K562 (cell line): ENCODE results near the gene VPS4A. TPM values are rescaled to one million over a fixed set of nuclear protein-coding genes. Genes with fewer than 3 reads are reported as not detected.
A peak's percentile ranks its signal among the peaks of the same experiment; 100 is the strongest.

ENCODE experiments used
- CHD2 ChIP-seq: IDR thresholded peaks from 2 replicates; pipeline ENCODE4 v1.6.1; 2011; ENCODE audit warnings: low read depth, low read length
- CLOCK ChIP-seq: fragments of 250-450 bp; sonication (Bioruptor Pico); IDR thresholded peaks from 2 replicates; pipeline ENCODE4 v1.4.0; 2020; ENCODE audit warnings: mild to moderate bottlenecking, moderate library complexity, borderline replicate concordance
- CTCF ChIP-seq, 3 experiments: IDR thresholded peaks in 2 of 3; conservative IDR thresholded peaks in 1 of 3; 2 replicates each; pipeline ENCODE4 v1.5.1; 2011 to 2012; ENCODE audit warnings: low read length in 3 of 3, mild to moderate bottlenecking in 3 of 3, control low read depth in 2 of 3, improper control_type of control experiment in 1 of 3, inconsistent platforms in 1 of 3, low read depth in 1 of 3, mixed read lengths in 1 of 3, moderate library complexity in 1 of 3; ENCODE audit not compliant: insufficient read depth in 2 of 3
- DIDO1 ChIP-seq: fragments of 450-650 bp; IDR thresholded peaks from 2 replicates; pipeline ENCODE4 v1.6.1; 2016; ENCODE audit warnings: low read depth, missing biosample characterization, missing genetic modification characterization
- ELK1 ChIP-seq: sonication (generic); formaldehyde crosslinking; IDR thresholded peaks from 2 replicates; pipeline ENCODE4 v1.8.1; 2022; ENCODE audit warnings: missing genetic modification reagents
- FOXA1 ChIP-seq: fragments of 450-650 bp; IDR thresholded peaks from 2 replicates; pipeline ENCODE4 v1.6.1; 2016; ENCODE audit warnings: mild to moderate bottlenecking, borderline replicate concordance
- GABPB2 ChIP-seq: fragments of 250-450 bp; sonication (Bioruptor Pico); conservative IDR thresholded peaks from 2 replicates; pipeline ENCODE4 v1.5.1; 2021; ENCODE audit warnings: mild to moderate bottlenecking
- HDGF ChIP-seq: fragments of 450-650 bp; IDR thresholded peaks from 2 replicates; pipeline ENCODE4 v1.6.1; 2016
- KLF16 ChIP-seq: IDR thresholded peaks from 2 replicates; pipeline ENCODE4 v1.6.1; 2016; ENCODE audit warnings: antibody characterized with exemption
- L3MBTL2 ChIP-seq: fragments of 450-650 bp; IDR thresholded peaks from 2 replicates; pipeline ENCODE4 v1.6.1; 2016; ENCODE audit warnings: mild to moderate bottlenecking, moderate library complexity
- MAX ChIP-seq: sonication (generic); formaldehyde crosslinking; IDR thresholded peaks from 2 replicates; pipeline ENCODE4 v1.9.0; 2022; ENCODE audit warnings: mild to moderate bottlenecking, missing genetic modification reagents
- MEF2D ChIP-seq: conservative IDR thresholded peaks from 2 replicates; pipeline ENCODE4 v1.6.1; 2016; ENCODE audit warnings: low read depth, missing genetic modification characterization, missing compliant biosample characterization
- NR0B1 ChIP-seq: fragments of 450-650 bp; IDR thresholded peaks from one replicate; pipeline ENCODE4 v1.6.1; 2018; ENCODE audit warnings: mild to moderate bottlenecking, moderate library complexity; ENCODE audit not compliant: partially characterized antibody
- TAF1 ChIP-seq: IDR thresholded peaks from 2 replicates; pipeline ENCODE4 v1.6.1; 2011; ENCODE audit warnings: mild to moderate bottlenecking, low read length, moderate library complexity; ENCODE audit not compliant: insufficient read depth, control insufficient read depth, severe bottlenecking; ENCODE audit errors: extremely low read depth
- TARDBP ChIP-seq: fragments of 450-650 bp; IDR thresholded peaks from 2 replicates; pipeline ENCODE4 v1.6.1; 2016
- TRIM24 ChIP-seq, 2 experiments: fragments of 450-650 bp; IDR thresholded peaks; 2 replicates each; pipeline ENCODE4 v1.6.1; 2016
- VEZF1 ChIP-seq: fragments of 200-800 bp; sonication (Bioruptor generic); IDR thresholded peaks from 2 replicates; pipeline ENCODE4 v1.6.1; 2017; ENCODE audit warnings: missing genetic modification characterization, missing compliant biosample characterization
- ZBTB8A ChIP-seq: fragments of 450-650 bp; IDR thresholded peaks from 2 replicates; pipeline ENCODE4 v1.6.1; 2018; ENCODE audit warnings: mild to moderate bottlenecking, moderate library complexity; ENCODE audit not compliant: partially characterized antibody
- ZNF143 ChIP-seq: sonication (generic); formaldehyde crosslinking; IDR thresholded peaks from 2 replicates; pipeline ENCODE4 v1.9.0; 2022; ENCODE audit warnings: mild to moderate bottlenecking, missing genetic modification reagents
- ZNF316 ChIP-seq: fragments of 450-650 bp; IDR thresholded peaks from 2 replicates; pipeline ENCODE4 v1.6.1; 2016
- polyA plus RNA-seq, 8 experiments: library from polyadenylated mRNA; depleted of rRNA in 4 of 8; stranded (reverse) in 5 of 8; unstranded in 3 of 8; fragments of >200 nt; fragmentation: Nextera tagmentation in 2 of 8; fragmentation: Illumina TruSeq in 1 of 8; extraction: Ambion mirVana in 2 of 8; extraction: Trizol in 1 of 8; gene quantifications; 2 replicates each; pipeline versions ENCODE4 v1.2.1 to v1.2.3, GENCODE V29; 2011 to 2014; ENCODE audit warnings: inconsistent platforms in 1 of 8, missing spikeins in 1 of 8
- total RNA-seq, 7 experiments: library from RNA; depleted of rRNA in 6 of 7; stranded (reverse); fragments of >200 nt in 6 of 7; fragmentation: Illumina TruSeq in 2 of 7; extraction: Trizol in 2 of 7; gene quantifications; 2 replicates each; pipeline versions ENCODE4 v1.2.1 to v1.2.3, GENCODE V29; 2011 to 2021; ENCODE audit warnings: low replicate concordance in 1 of 7

VPS4A gene
- total and polyA plus RNA-seq, 9 of the 15 experiments (the other 6 are each of a cell fraction or from before 2014, with no cell fraction given), result 7.6 to 45.4 (median 29.9) TPM

- TF ChIP-seq CLOCK, result no peak
- TF ChIP-seq GABPB2 (CRISPR knock-in tag), result no peak
- TF ChIP-seq TARDBP, result no peak; the same call in 1 of the 2 replicates
- TF ChIP-seq NR0B1, result no peak
- no peak for TF ChIP-seq MEF2D (tag)
- TF ChIP-seq CTCF (IDR thresholded peaks at IDR 0.05 in 2 of 3, conservative IDR thresholded peaks at IDR 0.05 in 1 of 3; ENCODE audit: insufficient read depth in 2 of 3, low read depth in 1 of 3, low read length in 3 of 3), result no peak; a peak in 1 of 6 replicates
- no peak for TF ChIP-seq DIDO1 (tag)
- TF ChIP-seq ZNF316, result no peak
- TF ChIP-seq FOXA1, result no peak
- TF ChIP-seq TAF1, result peak; percentile 73
- no peak for TF ChIP-seq CHD2
- TF ChIP-seq TRIM24 (IDR thresholded peaks at IDR 0.05), result no peak
- peak; percentile 80 for TF ChIP-seq ZNF143 (CRISPR knock-in tag)
- TF ChIP-seq VEZF1, result peak; percentile 41; the same call in 1 of the 2 replicates
- no peak for TF ChIP-seq ELK1 (CRISPR knock-in tag)
- peak; percentile 83 for TF ChIP-seq L3MBTL2
- TF ChIP-seq KLF16, result no peak
- no peak for TF ChIP-seq HDGF
- TF ChIP-seq MAX (CRISPR knock-in tag), result peak; percentile 67; the same call in 1 of the 2 replicates
- TF ChIP-seq ZBTB8A, result no peak
Measured at GRCh38 chr16:69330286-69331109, 19.3 kb downstream of the VPS4A start, which contains the start of gene PDF (continued).
